Dermis microvascular lymphatic vessel endothelial cell (primary cell): ENCODE results near the gene NDUFA6. TPM values are rescaled to one million over a fixed set of nuclear protein-coding genes. Genes with fewer than 3 reads are reported as not detected.
A peak's percentile ranks its signal among the peaks of the same experiment; 100 is the strongest.
"Not testable (repeated sequence)": the region's sequence is repeated elsewhere in the genome, so short reads cannot be mapped to it uniquely, and the experiment has no call there.

Experiments used
- DNase-seq, 2 donors: peaks; one replicate each; pipeline versions ENCODE4 v3.0.0 to v3.0.0-alpha.2; 2010; ENCODE audit warnings: low read depth in 2 of 2
- total RNA-seq: library from RNA; depleted of rRNA; stranded (reverse); fragments of >200 nt; gene quantifications from 2 replicates; pipeline ENCODE4 v1.2.1, GENCODE V29; 2014

Gene NDUFA6
- total RNA-seq: 35.7 and 45.6 TPM in 2 replicates

GRCh38 chr22:42090596-42091454 is at the start of gene NDUFA6:
Gene NDUFA6, minus strand, starts transcription at chr22:42090772. Its CDS starts 28 bp downstream, at chr22:42090744.
- DNase-seq: peak; percentile 98 to 99

GRCh38 chr22:42140153-42140552 is 49.6 kb upstream of the NDUFA6 start:
- not testable (repeated sequence) for DNase-seq

GRCh38 chr22:42139508-42139907 is 48.9 kb upstream of the NDUFA6 start:
- DNase-seq: not testable (repeated sequence)

- DNase-seq: no peak
Measured at GRCh38 chr22:42138972-42139371, 48.4 kb upstream of the NDUFA6 start.

- no peak for DNase-seq
Measured at GRCh38 chr22:42138122-42138770, 47.7 kb upstream of the NDUFA6 start.

GRCh38 chr22:42135688-42136087 is 45.1 kb upstream of the NDUFA6 start:
- not testable (repeated sequence) for DNase-seq

GRCh38 chr22:42134100-42135020 is 43.8 kb upstream of the NDUFA6 start:
- DNase-seq: no peak

GRCh38 chr22:42132457-42132856 is 41.9 kb upstream of the NDUFA6 start:
- DNase-seq: no peak

GRCh38 chr22:42131562-42131961 is 41.0 kb upstream of the NDUFA6 start:
- DNase-seq: no peak

GRCh38 chr22:42130639-42131431 is 40.3 kb upstream of the NDUFA6 start, which contains the start of gene CYP2D6:
Gene CYP2D6, minus strand, starts transcription at chr22:42130810. Its CDS starts 19 bp downstream, at chr22:42130791.
- not testable (repeated sequence) for DNase-seq

GRCh38 chr22:42130182-42130581 is 39.6 kb upstream of the NDUFA6 start:
- not testable (repeated sequence) for DNase-seq

GRCh38 chr22:42128776-42129694 is 38.5 kb upstream of the NDUFA6 start:
- not testable (repeated sequence) for DNase-seq

GRCh38 chr22:42128007-42128406 is 37.4 kb upstream of the NDUFA6 start:
- DNase-seq: not testable (repeated sequence)

GRCh38 chr22:42127606-42128005 is 37.0 kb upstream of the NDUFA6 start:
- DNase-seq: no peak

GRCh38 chr22:42123529-42123928 is 33.0 kb upstream of the NDUFA6 start:
- not testable (repeated sequence) for DNase-seq

- DNase-seq: not testable (repeated sequence)
Measured at GRCh38 chr22:42120231-42121021, 29.9 kb upstream of the NDUFA6 start.

- DNase-seq: peak in 1 of 2 donors; percentile 12
Measured at GRCh38 chr22:42116848-42117424, 26.4 kb upstream of the NDUFA6 start.

- not testable (repeated sequence) for DNase-seq
Measured at GRCh38 chr22:42115420-42115830, 24.9 kb upstream of the NDUFA6 start.
